ENCODE results near the gene TRAPPC3. TPM values are rescaled to one million over a fixed set of nuclear protein-coding genes. Genes with fewer than 3 reads are reported as not detected.

Gene TRAPPC3
- total RNA-seq, 1 experiment from 2014 or later, result 98.7 TPM

GRCh38 chr1:36119456-36119855 lies 29.8 kb downstream of the TRAPPC3 start:
- ATAC-seq, result no peak
- CTCF ChIA-PET, result interaction anchor here (0.6 to 1.1 kb wide), 2 partner anchors 15 to 75 kb away, joined by 3 to 6 read pairs; no protein-coding TSS in a partner anchor

GRCh38 chr1:36118447-36119204 lies 30.7 kb downstream of the TRAPPC3 start:
- Histone ChIP-seq H3K9me3 (ENCODE audit: control insufficient read depth, insufficient read depth, low read depth, low read length) (no peaks in the 10 kb centered on the region), H3K27me3 (ENCODE audit: control insufficient read depth, insufficient read depth, low read length) (no peaks in the 10 kb centered on the region), H3K4me1 (ENCODE audit: control insufficient read depth, insufficient read depth, low read length) (no peaks in the 10 kb centered on the region), H3K36me3 (ENCODE audit: control insufficient read depth, insufficient read depth, low read length) (no peaks in the 10 kb centered on the region), H3K27ac (ENCODE audit: low read length) (no peak overlapping the region), H3K4me3 (ENCODE audit: low read depth in 2 of 2, low read length in 2 of 2) (no peak overlapping the region)
- CTCF ChIA-PET, result interaction anchor here (0.5 to 1.2 kb wide), 3 partner anchors 16 to 31 kb away, joined by 3 to 6 read pairs (median 3); partner anchors contain the start of gene TRAPPC3
- no TSS peak for BruUV-seq (replicated peaks)
- in situ Hi-C loops (cut with HindIII; ENCODE audit: low pct_unique_long_range_greater_than_20kb, low sequenced_read_pairs), result no loop called here
- ATAC-seq (no peak), DNase-seq (ENCODE audit: low read depth, low spot score) (no peak)
- intact Hi-C loops (cut with micrococcal nuclease; ENCODE audit: unreplicated experiment), result no loop called here
- POLR2A ChIA-PET, result interaction anchor here (0.8 kb wide), 1 partner anchor 16 kb away, joined by 3 read pairs; no protein-coding TSS in a partner anchor
- no peak for TF ChIP-seq SIN3A (IDR thresholded peaks at IDR 0.05; ENCODE audit: borderline replicate concordance, insufficient read depth, low read depth, low read length)
- no peak for TF ChIP-seq TCF7L2 (IDR thresholded peaks at IDR 0.05; ENCODE audit: low read depth, low read length)
- no peak for TF ChIP-seq CTCF (IDR thresholded peaks at IDR 0.05)
- TF ChIP-seq REST (IDR thresholded peaks at IDR 0.05; ENCODE audit: insufficient read depth in 1 of 2, low read depth in 2 of 2, low read length in 1 of 2), result no peak

More at GRCh38 chr1:36119456-36119855, 29.8 kb downstream of the TRAPPC3 start:
- H3K36me3 ChIP-seq (ENCODE audit: control insufficient read depth, insufficient read depth, low read length), result no peaks in the 10 kb centered on the region
- no peak overlapping the region for H3K27ac ChIP-seq (ENCODE audit: low read length)
- no peak for DNase-seq (ENCODE audit: low read depth, low spot score)
- no peak for TF ChIP-seq SIN3A (IDR thresholded peaks at IDR 0.05; ENCODE audit: borderline replicate concordance, insufficient read depth, low read depth, low read length)
- no peak for TF ChIP-seq REST (IDR thresholded peaks at IDR 0.05; ENCODE audit: insufficient read depth in 1 of 2, low read depth in 2 of 2, low read length in 1 of 2)
- no peak for TF ChIP-seq POLR2AphosphoS5 (IDR thresholded peaks at IDR 0.05; ENCODE audit: low read depth, low read length)
- no peak for TF ChIP-seq CTCF (IDR thresholded peaks at IDR 0.05)
- no peak for TF ChIP-seq TCF7L2 (IDR thresholded peaks at IDR 0.05; ENCODE audit: low read depth, low read length)
- intact Hi-C loops (cut with micrococcal nuclease; ENCODE audit: unreplicated experiment) (no loop called here), in situ Hi-C loops (cut with HindIII; ENCODE audit: low pct_unique_long_range_greater_than_20kb, low sequenced_read_pairs) (no loop called here)
- no peaks in the 10 kb centered on the region for H3K4me1 ChIP-seq (ENCODE audit: control insufficient read depth, insufficient read depth, low read length)
- POLR2A ChIA-PET, result no interaction called here
- no peak overlapping the region for H3K4me3 ChIP-seq (ENCODE audit: low read depth in 2 of 2, low read length in 2 of 2)
- BruUV-seq (replicated peaks), result no TSS peak
- no peaks in the 10 kb centered on the region for H3K9me3 ChIP-seq (ENCODE audit: control insufficient read depth, insufficient read depth, low read depth, low read length)
- peaks cover under 1% of the 10 kb centered on the region; the same call in 1 of the 2 replicates for H3K27me3 ChIP-seq (ENCODE audit: control insufficient read depth, insufficient read depth, low read length)
